GM08714 (cell line): ENCODE data around the gene PTPRU.
A peak's percentile ranks its signal among the peaks of the same experiment; 100 is the strongest.
"Not testable (repeated sequence)": the region's sequence is repeated elsewhere in the genome, so short reads cannot be mapped to it uniquely, and the experiment has no call there.

ENCODE experiments used
- H3K4me3 ChIP-seq: fragments of 200-500 bp; sonication (Bioruptor generic); 2 replicates; pipeline ENCODE4 v1.5.1; 2014; ENCODE audit warnings: mild to moderate bottlenecking, low read length, inconsistent platforms
- ZNF274 ChIP-seq: IDR thresholded peaks from 2 replicates; pipeline ENCODE4 v1.6.1; 2012; ENCODE audit warnings: mild to moderate bottlenecking, low read depth, low read length

PTPRU gene

GRCh38 chr1:29232387-29232786, 3.9 kb upstream of the PTPRU start:
- TF ChIP-seq ZNF274 = no peak

DNA sequence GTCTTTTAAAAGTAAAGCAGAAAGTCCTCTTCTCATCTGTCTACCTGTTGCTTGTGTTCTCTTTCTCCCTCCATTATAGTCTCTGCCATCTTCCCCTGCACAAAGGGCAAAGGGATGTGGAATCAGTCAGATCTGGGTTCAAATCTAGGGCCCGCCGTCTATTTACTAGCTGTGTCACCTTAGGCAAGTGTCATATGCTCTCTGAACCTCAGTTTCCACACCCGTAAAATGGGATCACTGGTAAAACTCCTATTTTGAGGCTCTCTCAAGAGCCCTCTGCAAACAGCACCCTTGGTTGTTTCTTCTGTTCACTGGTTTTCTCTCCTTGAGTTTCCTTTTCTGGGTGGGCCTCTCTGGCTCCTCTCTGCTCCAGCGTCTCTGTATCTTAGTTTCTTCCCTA, 2.6 kb upstream of the PTPRU start:
- TF ChIP-seq ZNF274 = no peak
- no peak overlapping the region for H3K4me3 ChIP-seq

More at GRCh38 chr1:29232387-29232786, 3.9 kb upstream of the PTPRU start:
- no peak overlapping the region for H3K4me3 ChIP-seq

DNA sequence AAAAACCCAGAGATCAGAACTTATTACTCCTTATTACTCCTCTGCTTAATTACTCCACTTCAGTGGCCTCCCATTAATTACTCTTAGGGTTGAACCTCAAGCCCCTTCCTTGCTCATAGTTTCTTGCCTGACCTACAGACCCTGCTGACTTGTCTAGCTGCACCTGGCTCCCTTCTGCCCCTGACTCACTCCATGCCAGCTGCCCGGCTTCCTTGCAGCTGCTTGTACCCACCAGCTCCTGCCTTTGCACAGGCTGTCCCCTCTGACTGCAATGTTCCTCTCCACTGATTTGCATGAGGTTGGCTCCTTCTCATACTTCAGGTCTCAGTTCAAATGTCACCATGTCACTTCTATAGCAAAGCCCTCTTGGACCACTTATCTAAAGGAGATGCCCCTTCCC, 1.9 kb upstream of the PTPRU start:
- no peak overlapping the region for H3K4me3 ChIP-seq
- no peak for TF ChIP-seq ZNF274

- H3K4me3 ChIP-seq = not testable (repeated sequence)
These were observed 1.4 kb upstream of the PTPRU start for GRCh38 chr1:29234881-29235280.

GRCh38 chr1:29236712-29237128, 398 bp downstream of the PTPRU start:
- peak overlapping the region; percentile 42 for H3K4me3 ChIP-seq
- TF ChIP-seq ZNF274 = no peak

DNA sequence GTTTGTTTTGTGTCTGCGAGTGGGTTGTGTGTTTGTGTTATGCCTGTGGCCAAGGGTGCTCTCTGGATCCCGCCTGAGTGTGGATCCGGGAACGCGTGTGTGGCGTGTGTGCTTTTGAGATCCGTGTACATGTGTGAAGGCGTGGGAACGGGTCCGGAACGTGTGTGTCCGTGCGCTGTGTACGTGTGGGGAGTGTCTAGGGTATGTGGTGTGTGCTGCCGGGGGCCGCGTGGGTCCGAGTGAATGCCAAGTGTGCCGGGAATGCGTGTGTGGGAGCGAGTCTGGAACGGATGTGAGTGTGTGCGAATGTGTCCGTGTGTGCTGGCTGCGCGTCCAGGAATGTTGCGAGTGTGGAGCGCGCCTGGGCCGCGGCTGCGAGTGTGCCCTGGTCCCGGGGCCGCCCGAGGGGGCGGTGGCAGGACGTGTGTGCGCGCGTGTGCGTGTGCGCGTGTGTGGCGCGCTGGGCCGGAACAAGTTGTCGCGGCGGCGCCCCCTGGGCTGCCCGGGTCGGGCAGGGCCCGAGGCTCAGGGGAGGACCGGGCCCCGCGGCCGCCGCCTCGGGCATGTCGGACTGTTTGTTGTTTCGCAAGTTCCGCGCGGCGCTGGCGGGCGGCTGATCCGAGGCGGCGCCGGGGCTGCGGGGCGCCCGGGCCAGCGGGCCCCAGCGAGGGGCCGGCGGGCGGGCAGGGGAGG, 953 bp downstream of the PTPRU start:
- TF ChIP-seq ZNF274 = no peak
- H3K4me3 ChIP-seq = peak overlapping the region; percentile 42

DNA sequence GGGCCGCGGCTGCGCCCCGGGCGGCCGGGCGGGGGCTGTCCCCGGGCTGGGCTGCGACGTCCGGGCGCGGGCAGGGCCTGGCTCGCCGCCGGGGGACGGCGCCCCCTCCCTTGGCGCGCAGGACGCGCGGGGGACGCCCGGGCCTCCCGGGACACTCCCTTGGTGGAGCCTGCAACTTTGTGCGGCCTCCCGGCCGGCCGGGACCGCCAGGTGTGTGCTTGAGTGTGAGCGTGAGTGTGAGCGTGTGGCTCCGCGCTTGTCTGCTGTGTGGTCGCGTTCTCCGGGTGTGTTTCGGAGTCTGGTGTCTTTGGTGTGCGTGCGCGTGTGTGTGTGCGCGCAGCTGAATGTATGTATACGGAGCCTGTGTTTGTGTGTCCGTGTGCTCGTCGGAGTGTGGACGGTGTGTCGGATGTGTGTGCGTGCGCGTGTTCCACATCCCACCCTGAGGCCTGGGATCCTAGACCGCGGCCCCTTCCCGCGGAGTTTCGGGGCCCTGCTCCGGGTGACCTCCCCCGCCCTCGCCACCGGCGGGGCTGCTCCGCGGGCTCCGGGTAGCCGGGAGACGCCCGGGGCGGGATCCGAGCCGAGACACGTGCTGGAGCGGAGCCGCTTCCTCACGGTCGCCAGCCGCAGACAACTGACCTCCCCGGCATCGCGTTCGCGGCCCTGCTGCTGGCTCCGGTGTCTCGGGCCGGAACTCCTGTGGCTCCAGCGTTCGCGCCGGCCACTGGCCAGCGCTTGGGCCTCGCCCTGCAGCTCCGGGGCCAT, 1.7 kb downstream of the PTPRU start:
- TF ChIP-seq ZNF274 = no peak
- H3K4me3 ChIP-seq = no peak overlapping the region

- H3K4me3 ChIP-seq = no peak overlapping the region
- TF ChIP-seq ZNF274 = no peak
These were observed 2.3 kb downstream of the PTPRU start for GRCh38 chr1:29238620-29239002.

DNA sequence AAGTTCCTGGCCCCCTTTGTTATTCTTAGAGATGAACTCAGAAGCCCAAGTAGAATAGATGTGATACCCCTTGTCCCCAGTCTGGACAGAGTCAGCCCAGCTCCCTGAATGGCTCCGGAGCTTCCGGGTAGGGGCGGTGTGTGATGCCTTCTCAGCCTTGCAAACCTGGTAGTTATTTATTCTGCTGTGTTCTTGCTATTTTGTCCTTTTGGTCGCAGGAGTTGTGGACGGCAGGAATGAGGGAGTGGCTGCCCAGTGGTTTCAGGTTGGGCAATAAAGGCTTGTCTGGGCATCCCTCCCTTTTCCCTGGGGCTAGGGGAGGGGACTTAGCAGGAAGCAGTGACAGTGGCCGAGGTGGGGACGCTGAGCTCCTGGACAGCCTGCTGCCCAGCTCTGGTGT, 2.8 kb downstream of the PTPRU start:
- TF ChIP-seq ZNF274 = no peak
- H3K4me3 ChIP-seq = no peak overlapping the region

DNA sequence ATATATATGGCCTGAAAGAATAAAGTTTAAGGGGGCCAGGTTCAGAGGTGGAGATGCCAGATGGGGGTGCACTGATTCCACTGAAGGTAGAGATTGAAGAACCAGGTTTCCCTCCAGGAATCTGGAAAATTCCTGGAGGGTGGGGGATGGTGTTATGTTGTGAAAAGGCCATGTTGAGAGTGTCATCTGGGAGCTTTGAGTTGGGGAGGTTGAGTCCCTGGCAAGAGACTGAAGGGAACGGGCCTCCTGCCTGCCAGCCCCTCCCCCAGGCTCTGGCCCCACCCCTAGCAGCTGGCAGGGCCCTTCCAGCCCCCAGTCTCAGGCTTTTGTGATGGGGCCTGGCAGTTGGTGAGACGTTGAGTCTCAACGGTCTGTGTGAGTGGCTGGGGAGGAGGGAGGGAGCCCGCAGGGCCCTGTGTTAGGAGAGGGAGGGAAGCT, 4.1 kb downstream of the PTPRU start:
- TF ChIP-seq ZNF274 = no peak
- H3K4me3 ChIP-seq = no peak overlapping the region

DNA sequence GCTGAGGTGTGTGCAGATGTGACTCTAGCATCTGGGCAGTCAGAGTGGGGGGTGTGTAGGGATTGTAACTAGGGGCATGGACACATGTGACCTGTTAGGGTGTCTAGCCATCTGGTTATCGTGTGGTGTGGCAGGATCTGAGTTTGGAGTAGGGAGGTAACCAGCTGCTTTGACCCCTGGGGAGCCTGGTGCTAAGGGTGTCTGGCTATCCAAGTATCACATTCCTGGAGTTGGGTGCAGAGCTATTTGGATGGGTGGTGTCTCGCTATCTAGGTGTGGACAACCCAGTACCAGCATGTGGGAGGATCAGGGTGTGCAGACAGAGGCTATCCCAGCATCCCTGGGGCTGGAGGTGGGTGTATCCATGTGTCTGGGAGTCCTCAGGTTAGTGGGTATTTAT, 4.7 kb downstream of the PTPRU start:
- H3K4me3 ChIP-seq = no peak overlapping the region
- no peak for TF ChIP-seq ZNF274

GRCh38 chr1:29243023-29243870, 6.9 kb downstream of the PTPRU start:
- no peak overlapping the region for H3K4me3 ChIP-seq
- no peak for TF ChIP-seq ZNF274

DNA sequence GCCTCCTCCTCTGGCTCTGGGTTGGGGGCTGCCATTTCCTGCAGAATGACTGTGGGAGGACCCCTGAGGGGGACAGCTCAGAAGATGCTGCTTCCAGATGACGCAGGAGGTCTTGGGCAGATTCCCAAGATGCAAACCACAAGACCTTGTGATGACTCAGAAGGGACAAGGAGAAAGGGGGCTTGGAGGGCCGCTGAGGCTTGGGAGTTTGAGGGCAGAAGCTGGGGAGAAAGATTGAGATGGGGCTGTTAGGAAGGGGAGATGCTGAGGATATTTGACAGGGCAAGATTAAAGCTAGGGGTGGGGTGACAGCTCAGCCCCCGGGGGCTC, 7.5 kb downstream of the PTPRU start:
- no peak for TF ChIP-seq ZNF274
- no peak overlapping the region for H3K4me3 ChIP-seq

- H3K4me3 ChIP-seq = no peak overlapping the region
These were observed 8.9 kb downstream of the PTPRU start for GRCh38 chr1:29245261-29245660.

GRCh38 chr1:29245876-29246275, 9.6 kb downstream of the PTPRU start:
- no peak for TF ChIP-seq ZNF274
- H3K4me3 ChIP-seq = no peak overlapping the region

More at GRCh38 chr1:29245261-29245660, 8.9 kb downstream of the PTPRU start:
- TF ChIP-seq ZNF274 = no peak
